ENCODE data around the gene PRUNE2.

The PRUNE2 gene

DNA sequence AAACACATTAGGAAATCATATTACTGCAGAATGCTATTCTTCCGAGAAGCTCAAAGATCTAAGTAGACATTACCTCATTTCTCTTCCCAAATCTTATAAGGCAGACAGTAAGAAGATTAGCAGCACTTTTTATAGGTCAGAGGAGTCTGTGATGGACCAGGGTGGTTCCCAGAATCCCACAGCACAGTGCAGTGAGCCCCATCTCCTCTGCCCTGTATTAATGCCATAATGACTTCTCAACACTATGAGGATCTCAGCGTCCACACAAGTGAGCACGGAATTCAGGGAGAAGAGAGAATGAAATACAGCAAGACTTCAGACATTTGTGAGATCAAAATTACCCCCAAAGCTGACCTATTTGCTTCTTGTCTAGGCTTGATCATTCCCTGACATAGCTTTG is 49.9 kb downstream of the PRUNE2 start:
- no peak for DNase-seq

DNA sequence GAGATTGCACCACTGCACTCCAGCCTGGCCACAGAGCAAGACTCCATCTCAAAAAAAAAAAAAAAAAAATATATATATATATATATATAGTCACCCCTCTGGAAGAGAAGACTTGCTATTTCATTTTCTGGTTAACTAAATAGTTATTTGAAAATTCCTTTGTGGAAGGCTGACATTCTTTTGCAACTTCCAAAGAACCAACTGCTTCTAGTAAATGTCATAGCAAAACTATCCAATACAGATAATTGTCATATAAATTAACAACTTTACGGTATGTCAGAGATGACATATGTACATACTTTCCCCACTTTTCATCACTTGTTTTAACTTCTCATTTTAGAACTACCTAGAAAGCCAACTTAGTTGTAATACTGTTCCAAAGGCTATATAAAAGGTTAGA is 50.9 kb downstream of the PRUNE2 start:
- no peak for DNase-seq

DNA sequence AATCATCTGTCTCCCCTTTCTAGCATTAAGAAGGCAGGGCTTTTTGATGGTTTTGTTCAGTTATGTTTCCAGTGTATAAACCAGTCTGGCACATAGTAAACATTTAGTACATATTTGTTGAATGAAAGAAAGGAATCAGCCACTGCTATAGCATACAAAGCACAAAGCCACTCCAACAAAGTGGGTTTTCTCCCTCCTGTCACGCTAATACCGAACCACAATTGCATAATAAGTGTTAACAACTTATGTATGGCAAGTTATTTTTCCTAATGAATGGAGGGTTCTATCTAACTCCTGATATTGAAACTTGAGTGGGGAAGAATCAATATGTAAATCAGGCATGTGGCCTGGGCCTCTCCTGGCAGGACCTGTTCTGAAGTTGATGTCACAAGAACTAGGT is 53.9 kb downstream of the PRUNE2 start:
- DNase-seq = no peak

DNA sequence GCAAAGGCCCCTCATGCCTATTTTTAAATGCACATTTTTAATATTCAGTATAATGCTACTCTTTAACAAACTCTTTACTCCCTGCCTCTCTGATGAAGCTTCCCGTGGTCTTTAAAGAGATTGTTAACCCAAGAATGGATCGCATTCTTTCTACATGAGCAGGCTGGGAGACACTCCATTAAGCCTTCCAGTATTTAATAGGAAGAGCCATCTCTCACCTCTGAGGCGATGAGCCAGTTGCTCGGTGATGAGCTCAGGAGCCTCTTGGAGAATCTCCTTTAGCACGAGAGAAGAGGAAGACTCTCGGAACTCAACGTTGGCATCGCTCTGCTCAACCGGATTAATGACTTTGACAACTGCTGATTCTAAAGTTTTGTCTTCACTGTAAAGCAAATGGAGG is 59.6 kb downstream of the PRUNE2 start:
- no peak for DNase-seq

DNA sequence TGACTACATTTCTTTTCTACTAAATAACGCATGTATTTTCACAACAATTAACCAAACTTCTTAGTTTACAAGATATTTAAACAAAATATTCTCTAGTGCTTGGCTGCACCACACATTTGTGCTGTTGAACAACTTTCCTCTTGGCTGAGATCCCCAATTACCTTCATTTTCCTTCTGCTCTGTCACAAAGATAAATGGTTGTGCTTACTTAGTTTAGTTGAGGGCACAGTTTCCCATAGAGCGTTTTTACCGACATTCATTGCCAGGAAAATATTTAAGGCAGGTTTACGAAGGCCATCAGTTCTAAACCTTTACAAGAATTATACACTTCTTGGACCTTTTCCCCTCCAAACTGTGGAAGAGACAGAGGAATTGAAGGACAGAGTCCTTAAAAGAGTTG is 60.7 kb downstream of the PRUNE2 start:
- DNase-seq = no peak

DNA sequence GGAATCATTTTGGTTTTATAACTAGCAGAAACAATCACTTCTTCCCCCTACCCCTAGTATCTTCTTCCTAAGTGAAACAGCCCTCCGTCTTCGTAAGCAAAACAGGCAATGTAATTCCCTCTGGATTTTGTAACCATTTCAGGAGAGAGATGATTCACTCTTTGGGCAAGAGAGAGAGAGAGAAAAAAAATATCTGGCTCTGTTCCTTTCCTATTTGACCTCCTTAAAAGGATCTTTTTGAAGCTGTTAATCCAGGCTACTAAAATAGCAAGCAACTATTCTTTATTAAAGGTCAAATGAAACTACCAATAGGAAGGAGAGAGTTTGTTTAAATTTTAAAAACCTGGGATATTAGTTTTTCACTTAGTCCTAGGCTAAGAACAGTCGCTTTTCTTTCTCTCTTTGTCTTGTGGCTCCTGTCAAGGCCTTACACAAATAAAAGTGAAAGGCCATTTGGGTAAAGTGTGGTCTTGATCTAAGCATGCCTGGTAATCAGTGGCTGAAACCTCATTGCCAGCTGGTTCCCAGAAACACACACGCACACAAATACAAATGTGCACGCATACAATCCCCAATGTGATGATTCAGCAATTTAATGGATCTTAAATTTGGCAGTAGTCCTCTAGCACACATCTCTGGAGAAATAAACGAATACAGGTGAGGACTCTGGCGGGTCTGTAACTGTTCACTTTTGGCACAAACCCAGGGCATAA is 70.2 kb downstream of the PRUNE2 start:
- peak; percentile 72 for DNase-seq

DNA sequence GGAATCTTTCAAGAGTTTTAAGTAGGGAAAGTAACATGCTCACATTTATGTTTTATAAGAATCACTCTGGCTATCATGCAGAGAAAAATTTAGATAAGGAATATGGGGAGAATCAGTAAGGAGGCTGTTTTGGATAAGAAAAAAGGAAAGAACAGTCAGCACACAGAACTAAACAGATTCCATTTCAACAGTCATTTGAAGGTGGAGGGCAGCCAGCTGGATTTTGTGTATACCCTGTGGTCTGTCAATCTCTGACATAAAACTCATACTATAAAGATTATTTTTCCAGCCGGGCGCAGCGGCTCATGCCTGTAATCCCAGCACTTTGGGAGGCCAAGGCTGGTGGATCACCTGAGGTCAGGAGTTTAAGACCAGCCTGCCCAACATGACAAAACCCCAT is 77.5 kb downstream of the PRUNE2 start:
- no peak for DNase-seq

DNA sequence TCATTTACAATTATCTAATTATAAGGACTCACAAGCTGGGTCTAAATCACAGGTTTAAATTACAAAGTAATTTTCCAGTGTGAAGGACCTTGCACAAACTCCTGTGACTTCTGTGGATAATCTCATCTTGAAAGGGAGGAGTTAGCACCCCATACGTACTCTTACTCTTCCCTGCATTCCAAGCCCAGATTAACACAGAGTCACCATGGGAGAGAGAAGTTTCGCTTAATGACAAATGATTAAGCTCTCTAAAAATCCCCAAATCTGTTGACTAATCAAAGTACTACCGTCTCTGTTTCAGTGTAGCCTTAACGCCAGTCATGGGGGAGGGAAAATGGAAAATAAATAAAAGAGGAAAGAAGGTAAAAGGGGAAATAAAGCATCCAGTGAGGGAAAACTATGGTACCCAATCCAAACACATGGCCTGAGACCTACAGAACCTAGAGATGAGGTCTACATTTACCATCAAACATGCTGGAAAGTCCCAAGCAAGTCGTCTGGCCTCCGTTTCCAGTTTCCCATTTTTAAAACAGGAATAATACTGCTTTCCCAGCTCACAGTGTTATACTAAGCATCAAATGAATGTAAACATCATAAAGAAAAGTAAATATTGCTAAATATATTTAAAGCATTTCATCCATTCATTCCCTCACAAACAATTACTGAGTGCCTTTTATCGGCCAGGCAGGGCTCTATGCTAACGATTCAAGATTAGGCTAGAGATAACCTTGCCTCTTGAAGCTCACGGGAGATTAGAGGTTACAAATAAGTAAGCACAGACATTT is 78.4 kb downstream of the PRUNE2 start:
- DNase-seq = no peak

DNA sequence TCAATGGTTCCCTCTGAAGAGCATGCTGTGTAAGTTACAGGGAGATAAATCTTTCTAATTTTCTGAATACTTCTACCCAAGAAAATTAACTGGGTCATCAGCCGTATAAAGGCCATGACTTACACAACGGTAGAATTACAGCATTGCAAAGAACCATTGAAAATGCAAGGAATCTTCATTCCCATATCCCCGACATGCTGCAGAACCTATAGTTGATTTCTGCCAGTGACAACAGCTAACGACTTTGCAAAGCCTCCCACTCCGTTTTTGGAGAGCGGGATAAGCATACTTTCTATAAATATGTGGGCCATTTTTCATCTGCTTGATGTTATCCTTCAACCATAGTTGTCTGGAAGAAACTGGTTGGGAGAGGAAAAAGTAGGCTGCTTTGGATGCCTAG is 85.5 kb downstream of the PRUNE2 start:
- no peak for DNase-seq

DNA sequence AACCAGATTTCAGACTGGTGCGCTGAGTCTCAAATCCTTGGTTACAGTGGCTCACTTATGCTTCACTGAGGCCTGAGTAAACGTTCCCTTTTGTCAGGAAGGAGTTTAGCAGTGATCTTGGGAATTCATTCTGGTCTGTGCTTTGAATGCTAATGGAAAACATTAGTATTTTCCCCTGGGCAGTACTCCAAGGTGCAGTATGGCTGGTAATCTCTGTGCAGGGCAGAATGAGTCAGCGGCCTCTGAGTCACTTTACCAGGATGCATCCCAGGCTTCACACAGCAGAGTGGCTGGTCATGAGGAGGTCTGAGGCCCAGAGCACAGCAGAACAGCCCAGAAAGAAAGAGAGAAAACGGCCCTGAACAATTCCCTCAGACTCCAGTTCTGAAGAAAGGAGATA is 87.6 kb downstream of the PRUNE2 start:
- DNase-seq = peak; percentile 70

DNA sequence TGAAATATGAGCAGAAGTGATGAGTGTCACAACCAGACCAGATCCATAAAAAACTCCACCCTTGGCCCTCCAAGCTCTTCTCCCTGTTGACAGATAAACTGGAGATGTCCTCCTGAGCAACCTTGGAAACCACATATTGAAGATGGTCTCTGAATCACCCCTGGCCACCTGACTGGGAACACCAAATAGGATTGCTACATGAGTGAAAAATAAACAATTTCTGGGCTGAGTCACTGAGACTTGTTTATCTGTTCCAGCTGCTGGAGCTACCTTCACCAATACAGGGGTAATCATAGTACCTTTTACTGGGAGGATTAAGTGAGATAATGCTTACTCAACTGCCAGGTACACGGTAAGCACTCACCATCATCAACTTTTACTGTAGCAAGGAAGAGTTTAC is 88.4 kb downstream of the PRUNE2 start:
- DNase-seq = no peak

DNA sequence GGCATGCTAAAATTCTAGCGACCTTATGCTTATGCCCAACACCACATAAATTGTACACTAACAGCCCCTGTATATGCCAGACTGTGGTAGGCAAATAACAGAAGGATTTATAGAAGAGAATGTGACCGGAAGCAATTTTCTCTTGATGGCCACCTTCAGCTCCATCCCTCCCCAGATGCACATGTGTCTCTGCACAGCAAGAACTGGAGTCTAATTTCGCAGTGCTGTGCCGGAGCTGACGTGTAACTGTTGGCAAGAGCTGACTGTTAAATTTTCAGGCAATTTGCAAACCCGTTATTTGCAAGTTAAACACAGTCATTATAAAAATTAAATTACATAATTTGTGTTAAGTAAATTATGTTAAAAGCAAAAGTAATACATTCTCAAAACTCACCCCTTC is 93.3 kb downstream of the PRUNE2 start:
- DNase-seq = no peak

DNA sequence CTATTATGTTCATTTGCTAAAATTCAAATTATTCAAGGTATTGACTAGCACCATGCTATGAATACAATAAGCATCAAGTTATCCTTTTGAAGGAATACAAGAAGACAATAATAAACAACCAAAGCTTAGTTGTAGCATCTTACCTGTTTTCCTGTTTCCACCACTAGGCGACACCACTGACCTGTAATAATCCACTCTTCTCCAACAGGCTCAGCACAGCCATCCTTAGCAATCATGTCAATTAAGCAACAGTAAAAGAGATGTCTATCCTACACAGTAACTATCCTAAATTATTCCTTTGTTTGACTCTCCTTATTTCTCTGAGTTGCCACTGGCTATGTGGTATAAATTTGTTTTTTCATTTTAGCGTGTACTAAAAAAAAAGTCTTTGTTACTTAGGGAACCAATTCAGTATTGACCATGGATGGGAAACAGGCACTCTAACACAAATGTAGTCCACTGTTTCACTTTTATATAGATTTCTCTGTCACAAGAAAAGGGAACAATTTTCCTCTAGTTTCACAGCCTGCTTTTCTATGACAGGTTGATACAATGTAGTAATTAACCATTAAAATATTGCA is 95.4 kb downstream of the PRUNE2 start:
- DNase-seq = no peak

DNA sequence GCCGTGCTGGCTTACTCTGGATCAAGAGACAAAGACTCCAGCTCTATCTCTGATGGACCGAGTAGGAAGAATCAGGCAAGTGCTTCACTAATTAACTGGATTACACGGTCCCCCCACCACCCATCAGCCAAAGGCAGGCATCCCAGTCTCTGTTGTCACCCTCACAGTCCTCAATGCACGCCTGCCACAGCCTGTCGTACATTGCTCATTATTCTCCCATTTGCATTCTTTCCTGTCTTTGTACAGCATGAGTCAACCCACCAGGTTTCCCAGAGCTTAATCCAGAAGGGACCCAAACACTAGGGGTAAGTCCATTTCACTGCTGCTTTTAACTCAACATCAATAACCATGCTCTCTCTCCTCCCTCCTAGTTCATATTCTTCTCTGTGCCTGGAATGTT is 97.3 kb downstream of the PRUNE2 start:
- no peak for DNase-seq

DNA sequence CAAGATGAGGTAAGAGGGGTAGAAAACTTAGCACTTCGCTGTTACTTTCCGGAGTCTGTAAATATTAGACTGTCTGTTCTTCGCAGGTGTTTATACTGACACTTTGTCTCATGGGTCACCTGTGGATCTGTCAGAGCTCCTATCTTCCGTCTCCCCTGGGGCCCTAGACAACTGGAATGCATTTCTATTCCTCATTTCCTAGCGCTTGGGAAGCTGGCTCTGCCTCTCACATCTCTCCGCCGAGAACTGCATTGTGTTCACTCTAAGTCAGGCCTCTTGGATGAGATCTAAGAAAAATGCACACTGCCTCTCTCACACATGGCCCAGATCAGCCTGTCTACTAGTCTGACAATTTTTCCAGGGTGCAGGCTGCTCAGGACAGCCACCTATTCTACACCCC is 102.2 kb downstream of the PRUNE2 start:
- no peak for DNase-seq

DNA sequence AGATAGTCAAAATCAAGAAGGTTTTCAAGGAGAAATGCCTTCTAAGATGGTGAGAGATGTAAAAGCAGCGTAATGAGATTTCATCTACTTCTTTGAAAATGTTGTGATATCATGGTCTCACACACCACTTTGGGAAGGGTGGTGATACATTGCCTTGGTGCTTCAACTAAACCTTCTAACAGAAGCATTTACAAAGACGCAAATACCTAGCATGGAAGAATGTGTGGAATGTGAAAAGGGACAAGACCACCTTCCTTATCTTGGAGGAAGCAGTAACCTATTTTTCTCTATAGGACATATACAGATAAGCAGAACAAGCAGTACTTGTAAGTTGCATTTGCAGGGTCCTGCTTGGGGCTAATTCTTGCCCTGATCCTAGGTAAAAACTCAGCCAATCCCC is 102.8 kb downstream of the PRUNE2 start:
- DNase-seq = no peak

DNA sequence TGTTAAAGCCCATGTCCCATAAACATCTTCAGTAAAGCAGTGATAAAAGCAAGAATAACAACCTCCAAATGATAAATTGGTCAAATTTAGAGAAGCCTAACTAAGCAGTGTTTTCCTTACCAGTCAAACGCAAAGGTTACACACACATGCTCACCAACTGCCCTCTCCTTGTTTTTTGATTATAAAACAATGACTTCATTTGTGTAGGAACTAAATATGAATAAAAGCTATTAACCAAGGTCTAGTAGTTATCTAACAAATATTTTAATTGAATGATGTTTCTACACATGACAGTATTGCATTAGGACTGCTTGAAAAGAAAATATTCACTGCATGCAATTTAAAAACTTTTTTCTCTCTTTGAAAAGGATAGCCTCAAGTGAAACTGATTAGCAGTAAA is 105.0 kb downstream of the PRUNE2 start:
- DNase-seq = no peak

DNA sequence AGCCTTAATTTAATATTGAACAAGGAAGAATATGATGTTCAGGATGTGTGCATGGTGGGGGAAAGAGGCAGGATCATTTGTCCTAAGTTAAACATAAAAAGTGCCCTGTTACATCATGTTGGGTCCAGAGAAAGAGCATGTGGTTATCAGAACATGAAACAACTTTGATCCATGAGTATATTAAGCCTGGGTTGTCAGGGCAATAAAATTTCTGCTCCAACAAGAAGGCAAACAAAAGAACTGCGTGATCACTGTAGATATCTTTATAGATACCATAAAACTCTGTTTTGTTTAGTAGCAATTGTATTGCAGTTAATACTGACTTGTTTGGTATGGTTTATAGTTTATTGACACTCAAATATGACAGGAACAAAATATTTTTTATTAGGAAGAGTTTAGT is 106.4 kb downstream of the PRUNE2 start:
- DNase-seq = no peak

DNA sequence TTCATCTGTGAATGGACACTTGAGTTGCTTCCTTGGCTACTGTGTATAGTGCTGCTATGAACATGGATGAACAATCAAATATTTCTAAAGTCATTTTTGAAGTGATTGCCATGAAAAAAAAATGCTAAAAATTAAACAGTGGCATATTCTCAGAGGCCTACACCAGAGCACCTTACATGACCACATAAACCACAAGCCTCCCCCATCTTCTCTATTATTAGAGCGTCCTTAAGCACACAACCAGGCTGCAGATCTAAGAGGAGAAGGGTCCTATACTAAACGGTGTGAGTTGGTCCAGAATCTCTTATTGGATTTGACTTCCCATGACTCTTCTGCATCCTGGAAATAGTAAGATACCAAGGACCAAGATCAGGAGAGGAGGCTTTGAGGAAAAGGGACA is 107.4 kb downstream of the PRUNE2 start:
- DNase-seq = no peak

DNA sequence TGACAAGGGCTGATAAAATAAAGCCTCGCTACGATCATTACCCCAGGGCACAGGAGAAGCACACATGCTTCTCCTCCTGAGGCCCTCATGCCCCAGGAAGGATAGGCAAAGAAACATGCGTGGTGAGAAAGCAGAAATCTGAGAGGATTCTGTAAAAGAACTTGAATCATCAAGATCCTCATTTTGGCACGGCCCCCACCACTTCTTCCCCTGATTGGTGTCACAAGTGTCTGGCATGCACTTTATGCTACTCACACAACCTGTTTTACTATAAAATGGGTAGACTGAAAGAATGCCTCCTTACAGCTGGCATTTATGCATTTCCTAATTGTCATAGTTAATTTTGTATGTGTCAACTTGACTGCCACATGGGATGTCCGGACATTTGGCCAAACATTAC is 109.6 kb downstream of the PRUNE2 start:
- DNase-seq = no peak

DNA sequence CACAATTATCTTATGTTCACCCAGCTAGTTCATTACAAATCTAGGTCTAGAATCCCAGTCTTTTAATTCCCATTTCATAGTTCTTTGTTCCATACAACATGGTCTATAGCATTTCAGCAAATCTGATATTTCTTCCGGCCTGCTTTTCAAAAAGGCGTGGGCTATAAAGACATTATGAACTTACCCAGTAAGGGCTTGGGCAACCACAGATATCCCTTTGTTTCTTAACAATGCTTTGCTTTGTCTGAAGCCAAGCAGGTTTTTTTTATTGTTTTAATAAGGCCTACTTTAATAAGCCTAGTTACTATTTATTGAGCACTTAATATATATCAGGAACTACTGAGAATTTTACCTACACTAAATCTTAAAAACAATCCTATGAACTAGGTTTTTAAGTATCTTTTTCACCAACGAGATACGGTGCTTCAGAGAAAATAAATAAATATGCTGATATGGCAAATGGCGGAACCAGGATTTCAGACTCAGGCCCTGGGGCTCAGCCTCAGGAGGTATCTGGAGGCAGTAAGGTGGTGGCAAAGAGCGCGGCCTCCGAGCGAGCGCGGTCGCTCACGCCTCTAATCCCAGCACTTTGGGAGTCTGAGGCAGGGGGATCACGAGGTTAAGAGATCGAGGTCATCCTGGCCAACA is 112.0 kb downstream of the PRUNE2 start:
- DNase-seq = no peak

DNA sequence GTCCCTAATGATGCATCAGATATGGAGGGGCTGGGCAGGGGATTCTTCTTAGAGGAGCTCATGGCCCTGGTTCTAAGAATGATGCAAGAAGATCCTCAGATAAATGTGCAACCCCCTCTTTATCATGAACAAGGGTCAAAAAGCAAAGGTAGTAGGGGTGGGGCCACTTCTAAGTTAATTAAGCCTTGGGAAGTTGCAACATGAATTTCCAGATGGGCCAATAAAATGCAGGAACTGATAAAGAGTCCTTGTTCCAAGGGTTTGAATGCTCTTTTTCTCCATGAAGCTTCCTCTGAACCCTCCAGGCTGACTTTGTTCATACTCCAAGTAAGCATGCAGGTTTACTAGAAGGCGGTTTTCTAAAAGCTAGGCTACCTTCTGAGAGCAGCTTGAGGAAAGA is 116.1 kb downstream of the PRUNE2 start:
- DNase-seq = no peak

DNA sequence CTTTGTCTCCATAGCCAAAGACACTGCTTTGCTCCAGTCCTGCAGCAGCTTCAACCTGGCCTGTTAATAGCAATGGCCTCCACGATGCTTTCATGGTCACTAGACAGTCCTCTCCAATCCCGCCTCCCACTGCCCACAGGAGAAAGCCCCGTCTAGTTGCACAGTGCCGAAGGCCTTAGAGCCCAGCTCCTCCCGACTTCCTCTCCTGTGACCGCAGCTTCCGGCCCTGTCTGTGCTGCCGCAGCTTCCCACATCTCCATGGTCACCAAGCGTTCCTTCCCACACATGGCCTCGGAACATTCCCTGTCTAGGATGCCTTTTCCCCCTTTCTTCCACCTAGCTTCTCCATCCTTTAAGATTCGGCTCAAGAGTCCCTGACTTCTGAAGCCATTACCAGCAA is 118.2 kb downstream of the PRUNE2 start:
- DNase-seq = no peak

DNA sequence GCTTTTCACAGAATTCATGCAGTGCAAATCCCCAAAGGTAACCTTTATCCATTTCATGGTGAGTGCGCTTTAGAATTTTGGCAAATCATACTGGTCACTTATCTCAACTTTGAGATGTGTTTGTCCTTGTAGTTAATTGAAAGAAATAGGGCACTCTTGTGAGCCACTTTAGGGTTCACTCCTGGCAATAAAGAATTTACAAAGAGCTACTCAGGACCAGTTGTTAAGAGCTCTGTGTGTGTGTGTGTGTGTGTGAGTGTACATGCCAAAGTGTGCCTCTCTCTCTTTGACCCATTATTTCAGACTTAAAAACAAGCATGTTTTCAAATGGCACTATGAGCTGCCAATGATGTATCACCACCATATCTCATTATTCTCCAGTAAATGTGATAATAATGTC is 120.4 kb downstream of the PRUNE2 start:
- DNase-seq = no peak

Measured in NCI-H446 treated with DMSO at 0.1 percent for 48 hours (cell line).